GM19238 (cell line): ENCODE measurements around the gene JPH3.

Experiments used
- DNase-seq: peaks from one replicate; pipeline ENCODE4 v3.0.0; 2011; ENCODE audit warnings: low spot score; ENCODE audit not compliant: insufficient read length

JPH3 gene

DNA sequence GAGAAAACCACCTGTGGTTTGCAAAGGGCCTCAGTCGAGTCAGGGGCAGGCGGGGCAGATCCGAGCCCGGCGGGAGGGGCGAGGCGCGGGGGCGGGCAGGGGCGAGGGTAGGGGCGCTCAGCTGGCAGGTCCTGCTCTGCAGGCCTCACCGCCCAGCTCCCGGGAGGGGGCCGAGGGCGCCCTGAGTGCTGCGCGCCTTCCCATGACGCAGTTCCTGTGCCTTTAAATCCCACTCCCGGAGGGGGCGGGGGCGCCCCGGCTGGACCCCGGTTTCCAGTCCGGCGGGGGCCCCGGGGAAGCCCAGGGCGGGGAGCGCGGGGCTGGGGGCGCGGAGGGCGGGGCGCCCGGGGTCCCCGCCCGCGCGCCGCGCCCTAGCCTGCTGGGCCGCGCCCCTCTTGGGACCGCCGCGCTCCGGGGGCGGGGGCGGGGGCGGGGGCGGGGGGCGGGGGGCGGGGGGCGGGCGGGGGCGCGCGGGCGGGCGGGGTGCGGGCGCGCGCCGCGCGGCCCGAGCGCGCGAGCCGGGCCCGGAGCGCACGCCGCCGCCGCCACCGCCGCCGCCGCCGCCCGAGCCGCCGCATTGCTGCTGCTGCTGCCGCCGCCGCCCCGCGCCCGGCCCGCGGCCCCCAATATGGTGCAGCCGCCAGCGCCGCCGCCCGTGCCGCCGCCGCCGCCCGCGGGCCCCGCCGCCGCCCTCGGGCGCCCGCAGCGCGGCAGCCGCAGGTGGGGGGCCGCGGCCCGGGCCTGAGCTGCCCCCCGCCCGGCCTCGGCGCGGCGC, at the start of gene JPH3:
Gene JPH3 (plus strand): TSS at position 508 of the 775 bp plus-strand sequence. CDS start 639 bp downstream, outside the sequence.
- DNase-seq = no peak

GRCh38 chr16:87552772-87553573, 49.3 kb upstream of the JPH3 start:
- no peak for DNase-seq

DNA sequence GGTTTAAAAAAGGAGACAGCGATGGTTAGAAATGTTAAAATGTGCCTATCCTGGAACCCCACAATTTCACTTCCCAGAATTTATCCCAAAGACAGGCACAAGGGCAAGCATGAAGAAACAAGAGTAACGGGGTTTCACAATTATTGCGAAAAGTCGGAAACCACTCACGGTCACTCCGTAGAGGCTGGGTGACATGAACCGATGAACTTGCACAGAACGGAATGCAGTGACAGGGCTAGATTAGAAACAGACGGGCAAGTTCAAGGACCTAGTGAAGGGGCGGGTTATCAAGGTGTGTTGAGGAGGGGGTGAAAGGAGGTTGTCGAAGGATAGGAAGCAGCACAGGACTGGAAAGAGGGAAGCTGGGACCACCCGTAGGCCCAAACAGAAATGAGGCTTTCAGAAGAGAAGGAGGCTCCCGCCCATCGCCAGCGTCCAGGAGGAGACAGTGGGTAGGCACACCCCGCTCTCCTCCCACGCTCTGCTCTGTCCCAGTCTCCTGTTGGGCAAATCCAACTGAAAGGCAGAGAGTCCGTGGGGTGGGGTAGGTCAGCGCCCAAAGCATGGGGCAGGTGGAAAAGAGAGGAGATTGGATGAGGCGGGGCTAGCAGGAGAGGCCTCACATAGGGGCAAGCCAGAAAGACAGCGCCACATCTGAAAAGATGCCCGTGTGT, 47.4 kb upstream of the JPH3 start:
- DNase-seq = no peak

GRCh38 chr16:87555647-87556046, 46.7 kb upstream of the JPH3 start:
- no peak for DNase-seq

GRCh38 chr16:87556941-87557459, 45.3 kb upstream of the JPH3 start:
- DNase-seq = no peak

DNA sequence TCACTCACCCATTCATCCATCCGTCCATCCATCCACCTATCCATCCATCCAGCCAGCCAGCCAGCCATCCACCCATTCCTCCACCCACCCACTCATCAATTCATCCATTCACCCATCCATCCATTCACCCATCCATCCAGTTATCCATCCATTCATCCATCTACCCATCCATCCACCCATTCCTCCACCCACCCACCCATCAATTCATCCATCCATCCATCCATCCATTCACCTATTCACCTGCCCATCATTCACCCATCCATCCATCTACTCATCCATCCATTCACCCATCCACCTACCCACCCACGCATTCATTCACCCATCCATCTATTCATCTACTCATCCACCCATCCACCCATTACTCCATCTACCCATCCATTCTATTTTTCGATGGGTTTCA, 43.6 kb upstream of the JPH3 start:
- no peak for DNase-seq

- no peak for DNase-seq
These were observed 42.4 kb upstream of the JPH3 start for GRCh38 chr16:87559945-87560344.

DNA sequence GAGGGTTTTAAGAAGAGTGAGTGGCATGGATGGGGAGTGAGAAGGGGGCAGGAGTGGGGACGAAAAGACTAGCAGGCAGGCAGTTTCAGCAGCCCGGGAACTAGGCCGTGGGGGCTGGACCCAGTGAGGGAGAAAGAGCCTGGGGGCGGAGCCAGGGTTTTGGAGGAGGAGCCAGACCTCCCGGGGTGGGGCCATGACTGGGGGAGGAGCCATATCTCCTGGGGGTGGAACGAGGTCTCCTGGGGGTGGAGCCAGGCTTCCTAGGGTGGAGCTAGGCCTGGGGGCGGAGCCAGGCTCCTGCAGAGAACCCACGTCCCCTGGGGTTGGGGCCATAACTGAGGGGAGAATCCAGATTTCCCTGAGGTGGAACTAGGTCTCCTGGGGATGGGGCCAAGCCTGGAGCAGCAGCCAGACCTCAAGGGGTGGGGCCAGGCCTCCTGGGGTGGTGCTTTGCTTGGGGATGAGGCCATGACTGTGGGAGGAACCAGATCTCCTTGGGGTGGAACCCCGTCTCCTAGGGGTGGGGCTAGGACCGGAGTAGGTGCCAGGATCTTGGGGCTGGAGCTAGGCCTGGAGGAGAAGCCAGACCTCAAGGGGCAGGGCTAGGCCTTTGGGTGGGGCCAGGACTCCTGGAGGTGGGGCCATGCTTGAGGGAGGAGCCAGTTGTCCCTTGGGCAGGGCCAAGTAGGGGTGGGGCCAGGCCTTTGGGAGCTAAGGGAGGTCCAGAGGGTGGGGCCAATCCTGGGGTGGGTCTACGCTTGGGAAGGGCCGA, 41.7 kb upstream of the JPH3 start:
- DNase-seq = no peak

DNA sequence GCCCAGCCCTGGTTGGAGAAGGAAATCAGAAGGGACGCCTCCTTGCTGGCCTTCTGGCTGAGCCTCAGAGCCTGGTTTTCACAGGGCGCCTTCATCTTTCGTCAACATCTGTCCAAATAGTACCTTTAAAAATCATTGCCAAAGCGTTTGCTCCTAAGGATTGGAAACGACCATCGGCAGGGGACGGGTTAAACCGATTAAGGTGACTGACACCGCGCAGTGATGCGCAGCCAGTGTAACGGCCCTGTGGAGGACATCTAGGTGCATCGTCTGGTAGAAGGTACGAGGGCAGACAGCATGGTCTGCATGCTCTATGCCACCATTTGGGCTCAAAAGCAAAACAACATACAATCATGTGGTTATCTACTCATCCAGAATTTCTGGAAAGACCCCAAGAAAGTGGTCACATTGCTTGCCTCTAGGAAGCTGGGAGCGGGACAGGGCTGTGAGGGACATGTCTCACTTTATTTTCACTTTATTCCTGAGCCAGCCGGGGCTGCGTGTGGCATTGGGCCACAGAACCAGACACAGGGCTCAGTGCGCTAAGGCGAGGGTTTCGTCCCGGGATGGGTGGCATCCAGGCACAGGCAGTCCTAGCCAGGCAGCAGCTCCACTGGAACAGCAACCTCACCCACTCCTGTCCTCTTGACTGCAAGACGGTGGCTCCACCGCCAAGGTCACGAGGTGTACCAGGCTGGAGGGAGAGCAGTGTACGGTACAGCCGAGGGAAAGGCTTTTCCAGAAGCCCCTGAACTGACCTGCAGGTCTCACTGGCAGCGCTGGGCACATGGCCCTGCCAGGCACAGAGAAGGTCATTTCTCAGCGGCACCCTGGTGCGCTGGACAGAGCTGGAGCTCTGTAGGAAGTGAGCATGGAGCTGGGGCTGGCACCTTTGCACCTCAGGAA, 40.9 kb upstream of the JPH3 start:
- DNase-seq = no peak

- DNase-seq = no peak
These were observed 40.1 kb upstream of the JPH3 start for GRCh38 chr16:87562201-87562600.

DNA sequence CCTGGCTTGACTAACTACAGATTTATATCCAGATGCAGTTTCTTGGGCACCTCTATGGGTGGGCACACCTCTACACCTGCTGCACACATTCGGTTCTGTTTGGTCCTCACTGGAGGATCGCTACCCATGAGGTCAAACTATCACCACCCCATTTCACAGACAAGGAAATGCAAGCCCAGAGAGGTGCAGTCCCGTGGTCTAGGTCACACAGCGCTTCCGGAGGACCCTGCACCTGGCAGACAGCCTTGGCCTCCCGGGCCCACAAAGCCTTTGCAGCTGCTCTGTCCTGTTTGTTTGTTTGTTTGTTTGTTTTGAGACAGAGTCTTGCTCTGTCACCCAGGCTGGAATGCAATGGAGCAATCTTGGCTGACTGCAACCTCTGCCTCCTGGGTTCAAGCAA, 39.3 kb upstream of the JPH3 start:
- DNase-seq = no peak

DNA sequence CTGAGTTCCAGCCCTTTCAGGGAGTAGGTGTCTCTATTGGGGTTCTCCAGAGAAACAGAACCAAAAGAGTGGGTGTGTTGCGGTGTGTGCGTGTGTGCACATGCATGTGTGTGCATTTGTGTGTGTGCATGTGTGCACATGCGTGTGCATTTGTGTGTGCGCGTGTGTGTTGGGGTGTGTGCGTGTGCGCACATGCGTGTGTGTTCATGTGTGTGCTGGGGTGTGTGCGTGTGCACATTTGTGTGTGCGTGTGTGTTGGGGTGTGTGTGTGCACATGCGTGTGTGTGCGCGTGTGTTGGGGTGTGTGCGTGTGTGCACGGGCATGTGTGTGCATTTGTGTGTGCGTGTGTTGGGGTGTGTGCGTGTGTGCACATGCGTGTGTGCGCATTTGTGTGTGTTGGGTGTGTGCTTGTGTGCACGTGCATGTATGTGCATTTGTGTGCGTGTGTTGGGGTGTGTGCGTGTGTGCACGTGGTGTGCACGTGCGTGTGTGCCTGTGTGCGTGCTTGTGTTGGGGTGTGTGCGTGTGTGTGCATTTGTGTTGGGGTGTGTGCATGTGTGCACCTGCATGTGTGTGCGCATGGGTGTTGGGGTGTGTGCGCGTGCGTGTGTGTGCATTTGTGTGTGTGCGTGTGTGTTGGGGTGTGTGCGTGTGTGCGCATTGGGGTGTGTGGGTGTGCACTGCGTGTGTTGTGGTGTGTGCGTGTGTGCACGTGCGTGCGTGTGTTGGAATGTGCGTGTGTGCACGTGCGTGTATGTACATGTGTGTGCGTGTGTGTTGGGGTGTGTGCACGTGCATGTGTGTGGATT, 38.4 kb upstream of the JPH3 start:
- no peak for DNase-seq

GRCh38 chr16:87564524-87564778, 37.9 kb upstream of the JPH3 start:
- DNase-seq = no peak

- DNase-seq = no peak
These were observed 32.4 kb upstream of the JPH3 start for GRCh38 chr16:87569601-87570571.

DNA sequence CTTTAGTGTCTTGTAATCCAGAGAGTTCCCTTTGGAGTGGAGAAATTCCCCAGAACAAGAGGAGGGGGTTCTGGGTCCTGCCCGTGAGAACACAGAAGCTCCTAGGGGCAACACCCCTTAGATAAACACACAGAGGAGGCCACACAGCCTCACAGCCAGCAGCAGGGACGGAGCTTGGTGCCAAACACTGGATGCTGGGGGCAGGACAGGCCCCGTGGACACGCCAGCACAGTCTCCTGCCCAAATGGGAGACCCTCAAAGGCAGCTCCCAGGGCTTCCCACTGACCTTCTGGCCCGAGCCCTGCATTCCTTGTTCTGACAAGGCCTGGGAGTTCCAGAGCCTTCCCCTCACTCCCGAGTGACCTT, 31.8 kb upstream of the JPH3 start:
- no peak for DNase-seq

GRCh38 chr16:87570938-87571867, 31.1 kb upstream of the JPH3 start:
- DNase-seq = no peak

GRCh38 chr16:87571868-87572244, 30.5 kb upstream of the JPH3 start:
- no peak for DNase-seq
